NCI-H82 treated with DMSO at 0.1 percent for 48 hours (cell line): ENCODE results near the gene GNG12.

Source experiments
- DNase-seq: peaks from one replicate; lab custom pipeline; 2025; ENCODE audit not compliant: unreplicated experiment; lab: John Stamatoyannopoulos, UW

GNG12 gene

DNA sequence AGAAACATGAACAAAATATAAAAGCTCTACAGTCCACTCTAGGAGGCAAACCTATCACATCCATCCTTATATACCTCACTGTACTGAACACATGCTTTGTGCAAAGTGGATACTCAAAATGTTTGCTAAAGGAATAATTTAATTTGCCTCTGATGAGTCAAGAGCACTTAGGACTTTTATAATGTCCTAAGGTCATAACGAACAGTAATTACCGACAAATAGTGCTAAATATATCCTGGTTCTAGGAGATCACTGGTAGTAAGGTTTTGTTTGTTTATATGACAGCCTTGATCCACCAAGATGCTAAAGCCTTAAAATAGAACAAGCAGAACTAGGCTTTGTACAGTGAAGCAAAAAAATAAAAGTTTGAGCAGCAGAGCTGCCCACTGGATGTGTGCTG lies 77.6 kb downstream of the GNG12 start:
- no peak for DNase-seq

DNA sequence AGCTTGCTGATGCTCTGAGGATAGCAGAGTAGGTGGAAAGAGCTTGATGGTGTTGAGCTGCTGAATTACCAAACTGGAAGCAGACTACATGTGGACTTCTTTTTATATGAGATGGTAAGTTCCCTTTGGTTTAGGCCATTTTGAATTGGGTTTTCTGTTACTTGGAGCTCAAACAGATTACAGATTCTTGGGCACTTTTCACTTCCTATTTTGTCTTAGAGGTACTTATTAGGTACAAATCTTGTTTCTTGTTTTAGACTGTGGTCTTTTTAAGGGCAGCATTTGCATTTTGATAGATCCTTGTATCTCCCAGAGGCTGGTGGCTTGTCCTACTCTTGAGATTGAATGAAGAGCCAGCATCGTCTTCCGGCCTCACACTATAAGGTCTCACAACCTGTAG lies 78.1 kb downstream of the GNG12 start:
- no peak for DNase-seq

DNA sequence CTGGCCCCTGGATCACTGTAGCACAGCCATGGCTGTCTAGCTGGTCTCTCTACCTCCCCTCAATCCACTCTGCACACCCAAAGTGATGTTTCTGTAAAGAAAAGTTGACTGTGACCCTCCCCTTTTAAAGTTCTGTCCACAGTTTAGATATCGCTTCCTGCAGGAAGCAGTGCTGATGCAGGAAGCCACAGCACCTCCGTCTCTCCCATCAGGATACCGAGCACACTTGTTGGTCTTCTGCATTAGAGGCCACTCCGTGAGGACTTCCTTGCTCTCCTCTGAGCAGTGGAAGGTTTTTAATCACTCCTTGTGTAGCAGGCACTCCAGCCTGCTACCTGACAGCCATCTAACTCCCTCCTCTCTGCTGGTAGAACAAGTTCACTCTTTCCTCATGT lies 78.7 kb downstream of the GNG12 start:
- DNase-seq: no peak

DNA sequence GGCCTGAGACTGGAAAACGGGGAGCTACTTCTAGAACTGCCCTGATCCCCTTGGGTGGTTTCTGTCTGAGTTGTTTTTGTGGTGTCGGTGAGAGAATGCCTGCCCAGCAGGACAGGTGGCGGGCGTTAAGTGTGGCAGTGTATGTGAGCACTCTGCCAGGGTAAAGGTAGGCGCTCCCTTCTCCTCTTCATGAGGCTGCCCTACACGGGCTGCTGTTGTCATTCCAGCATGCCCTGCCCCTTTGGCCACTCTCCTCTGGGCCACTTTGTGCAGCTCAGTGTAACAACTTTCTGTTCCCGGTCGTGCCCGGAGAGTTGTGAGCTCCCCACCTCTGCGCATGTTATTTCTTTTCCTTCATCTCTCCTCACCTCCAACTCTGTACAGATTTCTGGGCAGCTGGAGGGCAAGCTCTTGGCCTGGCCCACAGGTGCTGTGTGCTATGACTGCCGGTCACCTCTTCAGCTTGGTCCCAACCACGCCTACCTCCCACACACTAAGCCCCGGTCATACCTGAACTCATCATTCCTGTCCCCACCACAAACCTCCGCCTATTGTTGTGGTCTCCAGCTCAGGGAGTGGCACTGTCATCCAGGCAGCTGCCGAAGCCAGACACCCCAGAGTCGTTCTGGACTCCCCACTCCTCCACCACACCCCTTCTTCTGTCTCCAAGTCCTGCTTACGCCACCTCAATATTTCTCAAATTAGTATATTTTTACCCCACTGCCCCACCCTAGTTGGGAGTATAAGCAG lies 79.3 kb downstream of the GNG12 start:
- no peak for DNase-seq

DNA sequence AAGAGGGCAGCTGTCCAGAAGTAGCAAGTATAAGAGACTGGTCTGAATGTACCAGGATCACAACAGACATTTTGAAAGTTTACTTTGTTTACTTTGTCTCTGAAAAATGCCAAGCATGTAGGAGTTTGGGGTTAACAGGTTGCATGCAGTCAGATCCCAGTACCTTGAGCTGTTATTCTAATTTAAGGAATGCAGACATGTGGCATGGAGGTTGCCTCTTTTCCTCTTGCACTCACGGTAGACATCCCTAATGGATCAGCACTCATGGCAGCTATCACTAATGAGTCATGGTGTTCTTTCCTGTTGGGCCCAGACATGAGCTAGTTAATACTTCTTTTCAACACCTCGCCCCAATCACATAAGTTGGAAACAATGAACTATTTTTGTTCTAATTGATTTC lies 81.0 kb downstream of the GNG12 start:
- DNase-seq: no peak

- no peak for DNase-seq
These were observed 82.6 kb downstream of the GNG12 start for GRCh38 chr1:67750691-67751054.

- DNase-seq: no peak
These were observed 83.2 kb downstream of the GNG12 start for GRCh38 chr1:67749844-67750690.

DNA sequence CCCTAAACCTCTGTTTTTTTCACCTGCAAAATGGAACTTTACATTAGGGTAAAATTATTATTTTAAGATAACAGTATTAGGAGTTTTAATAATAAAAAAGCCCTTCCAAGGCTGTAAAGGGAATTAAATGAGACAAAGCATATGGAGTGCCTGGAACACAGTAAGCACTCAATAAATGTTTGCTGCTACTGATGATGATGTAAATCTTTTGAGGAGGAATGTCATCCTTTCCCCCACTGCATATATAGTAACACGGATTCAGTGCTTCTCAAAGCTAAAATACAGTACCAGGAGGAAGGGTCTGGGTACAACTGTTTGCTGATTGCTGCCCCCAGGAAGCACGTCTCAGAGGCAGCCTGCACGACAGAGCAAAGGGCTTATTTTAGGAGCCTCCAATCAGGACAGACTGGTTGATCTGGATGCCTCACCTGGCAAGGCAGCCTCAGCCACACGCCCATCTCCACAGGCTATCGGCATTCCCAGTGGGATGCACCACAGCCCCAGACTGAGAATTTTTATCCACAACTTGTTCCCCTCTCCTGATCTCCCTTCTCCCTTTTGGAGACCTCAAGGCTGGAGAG lies 83.9 kb downstream of the GNG12 start:
- no peak for DNase-seq

- DNase-seq: no peak
These were observed 84.6 kb downstream of the GNG12 start for GRCh38 chr1:67748630-67749029.

GRCh38 chr1:67747671-67748546 lies 85.4 kb downstream of the GNG12 start:
- DNase-seq: no peak

GRCh38 chr1:67745875-67746698 lies 87.2 kb downstream of the GNG12 start:
- DNase-seq: no peak

DNA sequence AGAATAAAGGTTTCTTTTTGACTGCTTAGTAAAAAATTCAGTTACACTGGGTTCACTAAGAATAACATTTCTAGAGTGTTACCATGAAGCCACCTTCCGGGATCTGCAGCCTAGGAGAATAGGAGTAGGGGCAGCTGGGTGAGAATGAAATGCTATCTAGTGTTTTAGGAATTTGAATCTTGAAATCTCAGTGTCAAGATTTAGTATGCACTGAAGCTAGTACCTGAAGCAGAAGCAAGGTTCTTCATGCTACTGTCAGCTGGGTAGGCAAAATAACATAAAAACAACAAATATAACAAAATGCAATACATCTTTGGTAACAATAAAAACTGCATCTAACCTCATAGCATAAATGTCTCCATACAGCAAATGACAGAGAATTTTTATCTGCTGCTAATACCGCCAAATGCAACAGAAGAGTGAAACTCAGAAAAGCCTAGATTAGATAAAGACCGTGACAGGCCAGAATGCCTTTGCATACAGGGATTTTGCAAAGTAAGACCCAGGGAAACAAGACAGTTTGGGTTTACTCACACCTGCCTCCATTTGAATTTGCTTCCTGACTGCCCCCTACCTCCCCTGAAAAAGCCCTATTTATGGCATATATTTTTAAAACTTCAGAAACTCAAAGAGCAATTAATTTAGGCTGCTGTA lies 90.1 kb downstream of the GNG12 start:
- no peak for DNase-seq

GRCh38 chr1:67741736-67742135 lies 91.5 kb downstream of the GNG12 start:
- DNase-seq: no peak

GRCh38 chr1:67741121-67741520 lies 92.1 kb downstream of the GNG12 start:
- no peak for DNase-seq

DNA sequence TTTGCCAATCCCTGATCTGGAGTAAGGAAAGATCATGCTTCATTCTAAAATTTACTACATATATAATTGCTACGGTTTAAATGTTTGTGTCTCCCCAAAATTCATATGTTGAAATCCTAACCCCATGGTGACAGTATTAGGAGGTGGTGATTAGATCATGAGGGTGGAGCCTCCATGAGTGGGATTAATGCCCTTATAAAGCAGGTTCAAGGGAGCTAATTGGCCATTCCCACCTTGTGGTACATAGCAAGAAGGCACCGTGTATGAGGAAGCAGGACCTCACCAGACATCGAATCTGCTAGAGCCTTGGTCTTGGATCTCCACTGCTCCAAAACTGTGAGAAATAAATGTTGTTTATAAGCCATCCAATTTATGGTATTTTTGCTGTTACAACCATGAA lies 92.7 kb downstream of the GNG12 start:
- no peak for DNase-seq

GRCh38 chr1:67739361-67739760 lies 93.9 kb downstream of the GNG12 start:
- DNase-seq: no peak

GRCh38 chr1:67738401-67738800 lies 94.9 kb downstream of the GNG12 start:
- no peak for DNase-seq

DNA sequence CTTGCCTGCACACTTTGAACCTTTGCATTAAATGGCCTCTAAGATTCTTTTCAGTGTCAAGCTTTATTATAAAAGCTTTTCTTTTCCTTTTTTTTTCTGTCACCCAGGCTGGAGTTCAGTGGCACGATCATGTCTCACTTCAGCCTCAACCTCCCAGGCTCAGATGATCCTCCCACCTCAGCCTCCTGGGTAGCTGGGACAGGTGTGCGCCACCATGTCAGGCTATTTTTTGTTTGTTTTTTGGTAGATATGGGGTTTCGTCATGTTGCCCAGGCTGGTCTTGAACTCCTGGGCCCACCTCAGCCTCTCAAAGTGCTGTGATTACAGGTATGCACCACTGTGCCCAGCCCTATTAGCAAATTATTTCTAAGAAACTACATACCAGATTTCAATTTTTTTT lies 95.4 kb downstream of the GNG12 start:
- no peak for DNase-seq

DNA sequence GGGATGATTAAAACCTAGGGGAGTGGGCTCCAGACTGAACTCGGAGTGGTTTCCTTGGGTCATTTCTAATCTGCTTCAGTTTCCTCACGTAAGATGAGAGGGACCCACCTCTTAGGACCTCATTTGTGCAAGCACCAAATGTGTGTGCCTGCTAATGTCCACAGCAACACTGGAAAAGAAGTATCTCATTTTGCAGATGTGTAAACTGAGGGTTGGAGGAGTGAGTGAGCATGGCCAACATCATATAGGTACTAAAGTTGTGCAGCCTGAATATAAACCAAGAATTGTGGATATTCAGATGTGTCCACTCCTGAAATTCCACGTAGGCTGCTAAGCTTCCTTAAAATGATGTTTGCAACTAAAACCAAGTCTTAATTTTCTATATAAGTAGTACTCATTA lies 96.5 kb downstream of the GNG12 start:
- DNase-seq: no peak
